Measurements from ENCODE around the gene GMNC.

GMNC gene

DNA sequence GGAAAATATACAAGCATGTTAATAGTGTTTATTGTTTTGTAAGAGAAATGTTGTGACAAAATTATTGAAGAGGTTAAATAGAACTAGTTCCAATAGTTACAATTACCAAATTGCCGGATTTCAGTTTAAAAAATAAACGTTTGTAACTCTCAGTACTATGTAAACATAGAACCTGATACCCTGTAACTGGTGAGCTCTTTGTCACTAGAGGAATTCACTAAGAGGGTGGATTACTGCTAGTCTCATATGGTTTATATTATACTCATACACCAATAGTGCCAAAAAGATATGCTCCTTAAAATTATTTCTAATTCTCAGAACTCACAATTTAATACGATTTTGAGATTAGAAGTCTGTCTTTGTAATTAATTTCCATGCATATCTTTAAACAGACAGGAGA is 7.6 kb upstream of the GMNC start:
- no peak for ATAC-seq (ENCODE audit: insufficient read depth, low read depth)
- no peaks in the 10 kb centered on the region for H3K9me3 ChIP-seq (ENCODE audit: insufficient read depth, low read length, severe bottlenecking)
- no peaks in the 10 kb centered on the region for H4K20me1 ChIP-seq (ENCODE audit: insufficient read depth, low read length)
- no peak overlapping the region for H2AFZ ChIP-seq (ENCODE audit: low read depth, low read length)
- TF ChIP-seq, protein P1, sequence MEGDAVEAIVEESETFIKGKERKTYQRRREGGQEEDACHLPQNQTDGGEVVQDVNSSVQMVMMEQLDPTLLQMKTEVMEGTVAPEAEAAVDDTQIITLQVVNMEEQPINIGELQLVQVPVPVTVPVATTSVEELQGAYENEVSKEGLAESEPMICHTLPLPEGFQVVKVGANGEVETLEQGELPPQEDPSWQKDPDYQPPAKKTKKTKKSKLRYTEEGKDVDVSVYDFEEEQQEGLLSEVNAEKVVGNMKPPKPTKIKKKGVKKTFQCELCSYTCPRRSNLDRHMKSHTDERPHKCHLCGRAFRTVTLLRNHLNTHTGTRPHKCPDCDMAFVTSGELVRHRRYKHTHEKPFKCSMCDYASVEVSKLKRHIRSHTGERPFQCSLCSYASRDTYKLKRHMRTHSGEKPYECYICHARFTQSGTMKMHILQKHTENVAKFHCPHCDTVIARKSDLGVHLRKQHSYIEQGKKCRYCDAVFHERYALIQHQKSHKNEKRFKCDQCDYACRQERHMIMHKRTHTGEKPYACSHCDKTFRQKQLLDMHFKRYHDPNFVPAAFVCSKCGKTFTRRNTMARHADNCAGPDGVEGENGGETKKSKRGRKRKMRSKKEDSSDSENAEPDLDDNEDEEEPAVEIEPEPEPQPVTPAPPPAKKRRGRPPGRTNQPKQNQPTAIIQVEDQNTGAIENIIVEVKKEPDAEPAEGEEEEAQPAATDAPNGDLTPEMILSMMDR (IDR thresholded peaks at IDR 0.05; ENCODE audit: borderline replicate concordance, extremely low read depth, low read length, poor library complexity, severe bottlenecking), result no peak
- TF ChIP-seq EZH2 (IDR thresholded peaks at IDR 0.05; ENCODE audit: borderline replicate concordance, low read depth, low read length, severe bottlenecking), result no peak
- no peak overlapping the region for H3K27ac ChIP-seq (ENCODE audit: low read length)
- H3K9ac ChIP-seq (ENCODE audit: low read depth, low read length), result no peak overlapping the region
- no peak overlapping the region for H3K4me2 ChIP-seq (ENCODE audit: insufficient read depth, low read length)
- H3K79me2 ChIP-seq (ENCODE audit: insufficient read depth, low read length), result no peaks in the 10 kb centered on the region
- H3K27me3 ChIP-seq (ENCODE audit: insufficient read depth, low read length, poor library complexity), result no peaks in the 10 kb centered on the region
- no peak for DNase-seq
- H3K36me3 ChIP-seq (ENCODE audit: insufficient read depth, low read length), result no peaks in the 10 kb centered on the region
- H3K4me3 ChIP-seq (ENCODE audit: low read depth in 1 of 2, low read length in 2 of 2), result no peak overlapping the region
- no peaks in the 10 kb centered on the region for H3K4me1 ChIP-seq (ENCODE audit: insufficient read depth, low read length)

DNA sequence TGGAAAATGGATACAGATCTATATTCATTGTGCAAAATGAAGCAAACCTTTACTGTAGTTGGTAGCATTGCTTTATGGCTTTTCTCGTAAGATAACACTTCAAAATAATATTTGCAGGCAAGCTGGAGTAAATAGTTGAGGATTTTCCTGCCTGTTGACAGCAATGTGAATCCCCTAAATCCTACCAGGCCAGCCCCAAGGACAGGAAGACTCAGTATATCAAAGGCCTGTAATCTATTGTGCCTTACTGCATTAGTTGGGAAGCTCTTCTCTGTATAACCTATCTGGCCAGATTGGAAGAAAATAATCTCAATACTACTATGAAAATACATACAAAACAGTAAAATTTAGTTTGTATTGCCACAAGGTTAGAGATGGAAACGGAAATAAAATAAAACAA is 4.6 kb upstream of the GMNC start:
- no peak overlapping the region for H3K9ac ChIP-seq (ENCODE audit: low read depth, low read length)
- TF ChIP-seq, protein P1 (IDR thresholded peaks at IDR 0.05; ENCODE audit: borderline replicate concordance, extremely low read depth, low read length, poor library complexity, severe bottlenecking), result no peak
- TF ChIP-seq EZH2 (IDR thresholded peaks at IDR 0.05; ENCODE audit: borderline replicate concordance, low read depth, low read length, severe bottlenecking), result no peak
- H3K36me3 ChIP-seq (ENCODE audit: insufficient read depth, low read length), result no peaks in the 10 kb centered on the region
- ATAC-seq (ENCODE audit: insufficient read depth, low read depth) (no peak), DNase-seq (no peak)
- H2AFZ ChIP-seq (ENCODE audit: low read depth, low read length), result no peak overlapping the region
- H3K27me3 ChIP-seq (ENCODE audit: insufficient read depth, low read length, poor library complexity), result no peaks in the 10 kb centered on the region
- no peaks in the 10 kb centered on the region for H4K20me1 ChIP-seq (ENCODE audit: insufficient read depth, low read length)
- H3K4me3 ChIP-seq (ENCODE audit: low read depth in 1 of 2, low read length in 2 of 2), result no peak overlapping the region
- H3K27ac ChIP-seq (ENCODE audit: low read length), result no peak overlapping the region
- H3K9me3 ChIP-seq (ENCODE audit: insufficient read depth, low read length, severe bottlenecking), result no peaks in the 10 kb centered on the region
- H3K79me2 ChIP-seq (ENCODE audit: insufficient read depth, low read length), result no peaks in the 10 kb centered on the region
- no peaks in the 10 kb centered on the region for H3K4me1 ChIP-seq (ENCODE audit: insufficient read depth, low read length)
- H3K4me2 ChIP-seq (ENCODE audit: insufficient read depth, low read length), result no peak overlapping the region

DNA sequence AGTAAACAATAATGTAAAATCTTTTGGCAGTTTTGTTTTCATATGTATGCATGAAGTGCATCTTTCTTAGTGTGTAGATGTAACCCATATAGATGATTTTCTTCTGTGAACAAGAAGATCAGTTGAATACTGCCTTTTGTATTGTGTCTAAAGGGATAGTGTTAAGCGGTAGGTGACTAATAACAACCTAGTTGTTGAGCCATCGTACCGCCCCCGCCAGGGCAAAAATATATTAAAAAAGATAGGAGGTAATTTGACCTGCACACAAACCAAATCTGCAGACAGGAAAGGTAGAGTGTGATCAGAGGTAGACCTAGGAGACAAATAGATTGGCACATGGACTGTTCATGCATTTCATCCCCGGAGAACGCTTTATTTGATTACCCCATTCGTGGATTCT is 3.3 kb upstream of the GMNC start:
- H2AFZ ChIP-seq (ENCODE audit: low read depth, low read length), result no peak overlapping the region
- H3K36me3 ChIP-seq (ENCODE audit: insufficient read depth, low read length), result no peaks in the 10 kb centered on the region
- no peaks in the 10 kb centered on the region for H4K20me1 ChIP-seq (ENCODE audit: insufficient read depth, low read length)
- H3K27me3 ChIP-seq (ENCODE audit: insufficient read depth, low read length, poor library complexity), result no peaks in the 10 kb centered on the region
- H3K4me2 ChIP-seq (ENCODE audit: insufficient read depth, low read length), result no peak overlapping the region
- no peak overlapping the region for H3K4me3 ChIP-seq (ENCODE audit: low read depth in 1 of 2, low read length in 2 of 2)
- no peak overlapping the region for H3K27ac ChIP-seq (ENCODE audit: low read length)
- H3K79me2 ChIP-seq (ENCODE audit: insufficient read depth, low read length), result no peaks in the 10 kb centered on the region
- H3K9me3 ChIP-seq (ENCODE audit: insufficient read depth, low read length, severe bottlenecking), result no peaks in the 10 kb centered on the region
- H3K4me1 ChIP-seq (ENCODE audit: insufficient read depth, low read length), result no peaks in the 10 kb centered on the region
- DNase-seq (no peak), ATAC-seq (ENCODE audit: insufficient read depth, low read depth) (no peak)
- no peak overlapping the region for H3K9ac ChIP-seq (ENCODE audit: low read depth, low read length)
- TF ChIP-seq, protein P1 (IDR thresholded peaks at IDR 0.05; ENCODE audit: borderline replicate concordance, extremely low read depth, low read length, poor library complexity, severe bottlenecking), result no peak
- TF ChIP-seq EZH2 (IDR thresholded peaks at IDR 0.05; ENCODE audit: borderline replicate concordance, low read depth, low read length, severe bottlenecking), result no peak

DNA sequence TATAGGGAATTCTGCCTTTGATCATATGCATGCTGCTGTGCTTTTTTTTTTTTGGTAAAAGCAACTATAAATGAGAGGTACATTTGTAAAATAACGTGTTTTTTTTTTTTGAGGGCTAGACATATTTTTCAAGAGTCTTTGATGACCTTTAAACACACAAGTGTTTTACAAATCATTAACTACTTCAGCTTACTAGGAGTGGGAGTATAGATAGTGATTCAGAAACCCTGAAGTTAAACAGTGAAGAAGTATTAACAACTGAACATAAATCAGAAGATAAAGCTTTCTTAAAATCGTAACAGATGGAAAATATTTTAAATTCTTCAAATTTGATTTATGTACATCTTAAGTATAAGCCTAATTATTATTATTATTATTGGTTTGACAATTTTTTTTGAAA is 2.9 kb upstream of the GMNC start:
- Histone ChIP-seq H3K27ac (ENCODE audit: low read length) (no peak overlapping the region), H3K36me3 (ENCODE audit: insufficient read depth, low read length) (no peaks in the 10 kb centered on the region), H4K20me1 (ENCODE audit: insufficient read depth, low read length) (no peaks in the 10 kb centered on the region), H3K9ac (ENCODE audit: low read depth, low read length) (no peak overlapping the region), H3K4me3 (ENCODE audit: low read depth in 1 of 2, low read length in 2 of 2) (no peak overlapping the region), H3K4me1 (ENCODE audit: insufficient read depth, low read length) (no peaks in the 10 kb centered on the region), H3K27me3 (ENCODE audit: insufficient read depth, low read length, poor library complexity) (no peaks in the 10 kb centered on the region), H3K79me2 (ENCODE audit: insufficient read depth, low read length) (no peaks in the 10 kb centered on the region), H2AFZ (ENCODE audit: low read depth, low read length) (no peak overlapping the region), H3K9me3 (ENCODE audit: insufficient read depth, low read length, severe bottlenecking) (no peaks in the 10 kb centered on the region), H3K4me2 (ENCODE audit: insufficient read depth, low read length) (no peak overlapping the region)
- TF ChIP-seq EZH2 (IDR thresholded peaks at IDR 0.05; ENCODE audit: borderline replicate concordance, low read depth, low read length, severe bottlenecking), result no peak
- TF ChIP-seq, protein P1 (IDR thresholded peaks at IDR 0.05; ENCODE audit: borderline replicate concordance, extremely low read depth, low read length, poor library complexity, severe bottlenecking), result no peak
- no peak for DNase-seq
- no peak for ATAC-seq (ENCODE audit: insufficient read depth, low read depth)
